DMS153 treated with DMSO at 0.1 percent for 48 hours (cell line): ENCODE data around the gene RNF167.

ENCODE experiments used
- DNase-seq: peaks from one replicate; lab custom pipeline; 2025; ENCODE audit not compliant: unreplicated experiment; lab: John Stamatoyannopoulos, UW

The RNF167 gene

GRCh38 chr17:4939796-4940554, at the start of gene RNF167, which contains the start of gene SLC25A11:
RNF167 (plus strand) TSS chr17:4940268; CDS start chr17:4940910, 642 bp downstream.
SLC25A11 (minus strand) TSS chr17:4940046; CDS start chr17:4939910, 136 bp downstream.
- DNase-seq, result peak; percentile 85

- DNase-seq, result no peak
Observed at GRCh38 chr17:4891411-4892410, 48.4 kb upstream of the RNF167 start.

GRCh38 chr17:4892499-4893221, 47.4 kb upstream of the RNF167 start:
- DNase-seq, result no peak

- no peak for DNase-seq
Observed at GRCh38 chr17:4893272-4893671, 46.8 kb upstream of the RNF167 start.

GRCh38 chr17:4893721-4894560, 46.1 kb upstream of the RNF167 start:
- no peak for DNase-seq

- DNase-seq, result no peak
Observed at GRCh38 chr17:4895121-4895520, 44.9 kb upstream of the RNF167 start.

GRCh38 chr17:4895657-4896331, 44.3 kb upstream of the RNF167 start:
- no peak for DNase-seq

GRCh38 chr17:4896332-4897197, 43.5 kb upstream of the RNF167 start:
- no peak for DNase-seq

GRCh38 chr17:4897198-4897687, 42.8 kb upstream of the RNF167 start:
- DNase-seq, result no peak

GRCh38 chr17:4897785-4898184, 42.3 kb upstream of the RNF167 start:
- no peak for DNase-seq

- DNase-seq, result no peak
Observed at GRCh38 chr17:4898351-4898750, 41.7 kb upstream of the RNF167 start.

- no peak for DNase-seq
Observed at GRCh38 chr17:4898927-4899326, 41.1 kb upstream of the RNF167 start.

GRCh38 chr17:4899341-4900230, 40.5 kb upstream of the RNF167 start, which contains the start of gene C17orf107:
C17orf107 (plus strand) TSS chr17:4899536; CDS start chr17:4899763, 227 bp downstream.
- peak; percentile 1 for DNase-seq

- no peak for DNase-seq
Observed at GRCh38 chr17:4900231-4901107, 39.6 kb upstream of the RNF167 start.

GRCh38 chr17:4901108-4901647, 38.9 kb upstream of the RNF167 start:
- DNase-seq, result no peak
